Measurements from ENCODE around the gene ARHGAP10.

DNA sequence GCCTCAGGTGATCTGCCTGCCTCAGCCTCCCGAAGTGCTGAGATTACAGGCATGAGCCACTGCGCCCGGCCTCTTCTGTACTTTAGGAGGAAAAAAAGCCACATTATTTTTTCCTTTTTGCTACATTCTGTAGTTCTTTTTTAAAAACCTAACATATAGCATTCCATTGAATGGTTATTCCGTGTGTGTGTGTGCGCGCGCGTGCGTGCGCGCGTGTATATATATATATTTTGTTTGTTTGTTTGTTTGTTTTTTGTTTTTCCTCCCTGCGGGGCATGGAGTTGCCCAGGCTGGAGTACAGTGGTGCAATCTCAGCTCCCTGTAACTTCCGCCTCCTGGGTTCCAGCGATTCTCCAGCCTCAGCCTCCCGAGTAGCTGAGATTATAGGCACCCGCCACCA lies 59.5 kb downstream of the ARHGAP10 start:
- TF ChIP-seq, protein P1, sequence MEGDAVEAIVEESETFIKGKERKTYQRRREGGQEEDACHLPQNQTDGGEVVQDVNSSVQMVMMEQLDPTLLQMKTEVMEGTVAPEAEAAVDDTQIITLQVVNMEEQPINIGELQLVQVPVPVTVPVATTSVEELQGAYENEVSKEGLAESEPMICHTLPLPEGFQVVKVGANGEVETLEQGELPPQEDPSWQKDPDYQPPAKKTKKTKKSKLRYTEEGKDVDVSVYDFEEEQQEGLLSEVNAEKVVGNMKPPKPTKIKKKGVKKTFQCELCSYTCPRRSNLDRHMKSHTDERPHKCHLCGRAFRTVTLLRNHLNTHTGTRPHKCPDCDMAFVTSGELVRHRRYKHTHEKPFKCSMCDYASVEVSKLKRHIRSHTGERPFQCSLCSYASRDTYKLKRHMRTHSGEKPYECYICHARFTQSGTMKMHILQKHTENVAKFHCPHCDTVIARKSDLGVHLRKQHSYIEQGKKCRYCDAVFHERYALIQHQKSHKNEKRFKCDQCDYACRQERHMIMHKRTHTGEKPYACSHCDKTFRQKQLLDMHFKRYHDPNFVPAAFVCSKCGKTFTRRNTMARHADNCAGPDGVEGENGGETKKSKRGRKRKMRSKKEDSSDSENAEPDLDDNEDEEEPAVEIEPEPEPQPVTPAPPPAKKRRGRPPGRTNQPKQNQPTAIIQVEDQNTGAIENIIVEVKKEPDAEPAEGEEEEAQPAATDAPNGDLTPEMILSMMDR (conservative IDR thresholded peaks at IDR 0.05 in 1 of 2, IDR thresholded peaks at IDR 0.05 in 1 of 2; ENCODE audit: extremely low read depth in 1 of 2, insufficient read depth in 1 of 2, low read depth in 1 of 2, low read length in 2 of 2): no peak
- TF ChIP-seq EZH2 (IDR thresholded peaks at IDR 0.05; ENCODE audit: borderline replicate concordance, low read length): no peak
